ENCODE measurements around the gene ALOX12. TPM values are rescaled to one million over a fixed set of nuclear protein-coding genes. Genes with fewer than 3 reads are reported as not detected.

Gene ALOX12
- not detected in 2 replicates for total RNA-seq (2014; rRNA removed)
- Bru-seq, nascent RNA: not detected
- percentile 5 among the genes with signal in this experiment for BruChase-seq, experiment 1, labeled RNA remaining after a 6-hour chase
- BruChase-seq, experiment 2, labeled RNA remaining after a 2-hour chase: percentile 17 among the genes with signal in this experiment
- long read RNA-seq, partial matches to known transcripts: 0 of 3 reads
- long read RNA-seq, other reads (novel, unspliced or antisense): 3 of 3 reads

- Histone ChIP-seq H3K9me2 (replicated peaks; ENCODE audit: low read length) (no peaks in the 10 kb centered on the region), H3K27me3 (ENCODE audit: low read length) (no peaks in the 10 kb centered on the region), H3K9ac (ENCODE audit: low read length) (no peak within 1 kb of the TSS), H4K20me1 (ENCODE audit: low read length) (no peaks in the 10 kb centered on the region), H3K4me3 (ENCODE audit: low read length) (no peak within 1 kb of the TSS), H3K4me1 (ENCODE audit: insufficient read depth, low read length) (no peaks in the 10 kb centered on the region), H3K27ac (ENCODE audit: low read length) (no peak within 1 kb of the TSS), H2AFZ (ENCODE audit: low read length) (no peak within 1 kb of the TSS), H3K36me3 (ENCODE audit: low read depth, low read length) (no peaks in the 10 kb centered on the region), H3F3A (ENCODE audit: low read length, unreplicated experiment) (no peaks in the 10 kb centered on the region), H3K9me3 (ENCODE audit: low read length) (no peaks in the 10 kb centered on the region), H3K4me2 (ENCODE audit: low read length) (no peak within 1 kb of the TSS), H3K79me2 (ENCODE audit: low read length) (no peaks in the 10 kb centered on the region)
- ATAC-seq (no peak), DNase-seq (no peak)
- intact Hi-C loops (cut with micrococcal nuclease): no loop called here
- TF ChIP-seq EZH2phosphoT487 (IDR thresholded peaks at IDR 0.05; ENCODE audit: borderline replicate concordance, low read length): no peak
- TF ChIP-seq CTCF (conservative IDR thresholded peaks at IDR 0.05; ENCODE audit: low read depth, low read length): no peak
- no peak for TF ChIP-seq EZH2 (IDR thresholded peaks at IDR 0.05; ENCODE audit: low read length, unreplicated experiment)
- ChIA-PET POLR2A (ENCODE audit: unreplicated experiment) (no interaction called here), CTCF (no interaction called here)
- no TSS peak for BruUV-seq (replicated peaks)
These were observed at the start of gene ALOX12 for GRCh38 chr17:6995500-6996255. ALOX12 (plus strand) TSS chr17:6996049; CDS start chr17:6996118, 69 bp downstream.

GRCh38 chr17:6947745-6948144, 48.1 kb upstream of the ALOX12 start:
- Histone ChIP-seq H3K9me3 (ENCODE audit: low read length) (no peaks in the 10 kb centered on the region), H2AFZ (ENCODE audit: low read length) (no peak overlapping the region), H3K4me1 (ENCODE audit: insufficient read depth, low read length) (peaks cover 13% of the 10 kb centered on the region), H3K9me2 (replicated peaks; ENCODE audit: low read length) (no peaks in the 10 kb centered on the region), H3K27ac (ENCODE audit: low read length) (peak overlapping the region; percentile 48; the same call in 1 of the 2 replicates), H3K4me3 (ENCODE audit: low read length) (no peak overlapping the region), H4K20me1 (ENCODE audit: low read length) (no peaks in the 10 kb centered on the region), H3K9ac (ENCODE audit: low read length) (no peak overlapping the region), H3K27me3 (ENCODE audit: low read length) (no peaks in the 10 kb centered on the region), H3K4me2 (ENCODE audit: low read length) (no peak overlapping the region), H3F3A (ENCODE audit: low read length, unreplicated experiment) (no peaks in the 10 kb centered on the region), H3K79me2 (ENCODE audit: low read length) (no peaks in the 10 kb centered on the region), H3K36me3 (ENCODE audit: low read depth, low read length) (no peaks in the 10 kb centered on the region)
- DNase-seq (no peak), ATAC-seq (no peak)
- ChIA-PET POLR2A (ENCODE audit: unreplicated experiment) (no interaction called here), CTCF (no interaction called here)
- BruUV-seq (replicated peaks): no TSS peak
- intact Hi-C loops (cut with micrococcal nuclease): no loop called here
- TF ChIP-seq EZH2 (IDR thresholded peaks at IDR 0.05; ENCODE audit: low read length, unreplicated experiment): no peak
- no peak for TF ChIP-seq EZH2phosphoT487 (IDR thresholded peaks at IDR 0.05; ENCODE audit: borderline replicate concordance, low read length)
- TF ChIP-seq CTCF (conservative IDR thresholded peaks at IDR 0.05; ENCODE audit: low read depth, low read length): no peak

GRCh38 chr17:6948562-6948961, 47.3 kb upstream of the ALOX12 start:
- Histone ChIP-seq H4K20me1 (ENCODE audit: low read length) (no peaks in the 10 kb centered on the region), H3F3A (ENCODE audit: low read length, unreplicated experiment) (no peaks in the 10 kb centered on the region), H3K4me1 (ENCODE audit: insufficient read depth, low read length) (peaks cover 17% of the 10 kb centered on the region), H3K9ac (ENCODE audit: low read length) (no peak overlapping the region; the same call in 1 of the 2 replicates), H3K9me2 (replicated peaks; ENCODE audit: low read length) (no peaks in the 10 kb centered on the region), H3K4me2 (ENCODE audit: low read length) (no peak overlapping the region), H3K9me3 (ENCODE audit: low read length) (no peaks in the 10 kb centered on the region), H2AFZ (ENCODE audit: low read length) (peak overlapping the region; percentile 34; the same call in 1 of the 2 replicates), H3K27me3 (ENCODE audit: low read length) (no peaks in the 10 kb centered on the region), H3K36me3 (ENCODE audit: low read depth, low read length) (no peaks in the 10 kb centered on the region), H3K79me2 (ENCODE audit: low read length) (no peaks in the 10 kb centered on the region), H3K27ac (ENCODE audit: low read length) (peak overlapping the region; percentile 48), H3K4me3 (ENCODE audit: low read length) (no peak overlapping the region)
- peak; percentile 49 for ATAC-seq
- TF ChIP-seq EZH2phosphoT487 (IDR thresholded peaks at IDR 0.05; ENCODE audit: borderline replicate concordance, low read length) (no peak), EZH2 (IDR thresholded peaks at IDR 0.05; ENCODE audit: low read length, unreplicated experiment) (no peak)
- intact Hi-C loops (cut with micrococcal nuclease): no loop called here
- BruUV-seq (replicated peaks): no TSS peak
- DNase-seq: peak; percentile 44
- CTCF ChIA-PET: no interaction called here
- POLR2A ChIA-PET (ENCODE audit: unreplicated experiment): no interaction called here
